ENCODE data around the gene ANGPTL7. TPM values are rescaled to one million over a fixed set of nuclear protein-coding genes. Genes with fewer than 3 reads are reported as not detected.

The ANGPTL7 gene
- total and polyA plus RNA-seq, 2 of the 8 experiments (the other 6 are each of a cell fraction or from before 2014, with no cell fraction given) = not detected

DNA sequence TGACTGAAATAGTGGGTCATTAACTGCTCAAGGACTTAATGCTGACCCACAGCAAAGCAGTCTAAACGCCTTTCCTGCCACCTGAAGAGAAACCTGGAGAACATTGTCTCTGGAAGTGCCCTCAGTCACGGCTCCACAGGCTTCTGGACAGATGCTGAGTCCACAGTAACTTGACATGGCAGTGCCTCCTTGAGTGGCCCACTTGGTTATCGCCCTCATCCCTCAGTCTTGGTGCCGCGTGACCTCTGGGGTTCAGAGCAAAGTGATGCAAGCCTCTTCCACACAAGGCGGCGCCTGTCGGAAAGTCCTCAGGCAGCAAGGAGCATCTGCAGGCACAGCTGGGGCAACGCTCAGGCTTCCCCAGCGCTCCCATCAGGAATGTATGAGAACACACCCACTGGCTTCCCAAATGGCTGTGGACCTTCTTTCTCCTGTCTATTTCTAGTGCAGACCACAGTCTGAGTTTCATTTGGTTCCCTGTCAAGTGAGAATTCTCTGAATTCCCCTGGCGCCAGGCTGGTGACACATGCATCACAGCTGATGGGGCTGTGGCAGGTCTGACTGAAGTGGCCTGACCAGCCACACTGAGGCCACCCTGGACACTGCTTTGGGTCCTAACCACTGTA lies 13.0 kb upstream of the ANGPTL7 start:
- Histone ChIP-seq H3K27me3 (replicated peaks in 1 of 4; ENCODE audit: control insufficient read depth in 3 of 4, extremely low read depth in 1 of 4, insufficient read depth in 3 of 4, low read length in 3 of 4) (no peaks in the 10 kb centered on the region), H2BK12ac (ENCODE audit: low read depth, low read length) (no peak overlapping the region), H3K4me2 (ENCODE audit: insufficient read depth in 1 of 2, low read depth in 2 of 2, low read length in 2 of 2) (no peak overlapping the region), H4K20me1 (replicated peaks in 1 of 2; ENCODE audit: control insufficient read depth in 1 of 2, insufficient read depth in 2 of 2, low read length in 2 of 2) (peaks cover 0 to 6% of the 10 kb centered on the region in 2 experiments), H3K14ac (ENCODE audit: insufficient read length) (no peak overlapping the region), H4K5ac (ENCODE audit: insufficient read length, low read depth, low read length) (no peak overlapping the region), H3K23me2 (ENCODE audit: low read depth, low read length) (no peaks in the 10 kb centered on the region), H3K79me1 (ENCODE audit: low read depth, low read length) (no peaks in the 10 kb centered on the region; the same call in 1 of the 2 replicates), H3K79me2 (ENCODE audit: control insufficient read depth in 1 of 2, insufficient read depth in 2 of 2, low read length in 2 of 2) (no peaks in the 10 kb centered on the region), H2BK20ac (ENCODE audit: low read length) (no peak overlapping the region), H2AFZ (ENCODE audit: low read length) (no peak overlapping the region), H2BK15ac (ENCODE audit: low read length) (no peak overlapping the region), H3K4me1 (replicated peaks in 1 of 4; ENCODE audit: control insufficient read depth in 3 of 4, insufficient read depth in 4 of 4, low read length in 3 of 4) (no peaks in the 10 kb centered on the region), H3K27ac (ENCODE audit: low read depth, low read length) (no peak overlapping the region), H3K4me3 (ENCODE audit: extremely low read depth in 1 of 4, insufficient read depth in 2 of 4, low read depth in 3 of 4, low read length in 4 of 4) (no peak overlapping the region), H3K18ac (ENCODE audit: extremely low read depth, low read length) (no peak overlapping the region), H4K91ac (replicated peaks; ENCODE audit: insufficient read length, low read length) (no peak overlapping the region), H4K8ac (ENCODE audit: extremely low read depth, insufficient read depth, low read length) (no peak overlapping the region; the same call in 1 of the 2 replicates), H3K23ac (ENCODE audit: insufficient read length) (no peak overlapping the region), H3K56ac (replicated peaks; ENCODE audit: insufficient read length, low read depth, low read length) (no peak overlapping the region), H3K9me3 (ENCODE audit: insufficient read depth in 2 of 2, low read depth in 1 of 2, low read length in 1 of 2) (no peaks in the 10 kb centered on the region), H3K4ac (replicated peaks; ENCODE audit: insufficient read length, low read depth, low read length) (no peak overlapping the region), H2BK120ac (replicated peaks; ENCODE audit: low read depth, low read length) (no peak overlapping the region), H3K36me3 (ENCODE audit: control insufficient read depth in 2 of 4, insufficient read depth in 4 of 4, low read length in 3 of 4) (no peaks in the 10 kb centered on the region; a peak in 1 of 8 replicates), H2AK5ac (ENCODE audit: low read depth, low read length) (no peak overlapping the region), H2BK5ac (ENCODE audit: low read depth, low read length) (no peak overlapping the region; the same call in 1 of the 2 replicates), H3K9ac (replicated peaks in 1 of 4; ENCODE audit: extremely low read depth in 1 of 4, low read depth in 3 of 4, low read length in 3 of 4) (no peak overlapping the region)
- 95% methylated on average over 11 of the region's 11 CpGs; no CpG with 5 or more reads in 1 of the 2 experiments for WGBS, 2 experiments (ENCODE audit: extremely low coverage in 1 of 2, insufficient coverage in 1 of 2, insufficient read length in 1 of 2, insufficient replicate concordance in 2 of 2, low coverage in 1 of 2, low lambda C conversion rate in 2 of 2, missing lambda C conversion rate in 1 of 2)
- CTCF ChIA-PET (ENCODE audit: partially characterized antibody) = interaction anchor here (0.6 to 0.9 kb wide), 3 partner anchors 50 to 594 kb away, joined by 3 read pairs; no protein-coding TSS in a partner anchor
- DNase-seq (ENCODE audit: low read depth in 1 of 2, low spot score in 2 of 2) (no peak), FAIRE-seq (no peak)
- POLR2A ChIA-PET (ENCODE audit: partially characterized antibody) = interaction anchor here (1.1 to 1.5 kb wide), 2 partner anchors 19 to 164 kb away, joined by 3 read pairs; partner anchors contain the start of gene TARDBP
- TF ChIP-seq, protein P1, sequence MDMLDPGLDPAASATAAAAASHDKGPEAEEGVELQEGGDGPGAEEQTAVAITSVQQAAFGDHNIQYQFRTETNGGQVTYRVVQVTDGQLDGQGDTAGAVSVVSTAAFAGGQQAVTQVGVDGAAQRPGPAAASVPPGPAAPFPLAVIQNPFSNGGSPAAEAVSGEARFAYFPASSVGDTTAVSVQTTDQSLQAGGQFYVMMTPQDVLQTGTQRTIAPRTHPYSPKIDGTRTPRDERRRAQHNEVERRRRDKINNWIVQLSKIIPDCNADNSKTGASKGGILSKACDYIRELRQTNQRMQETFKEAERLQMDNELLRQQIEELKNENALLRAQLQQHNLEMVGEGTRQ (IDR thresholded peaks at IDR 0.05; ENCODE audit: low read length) = no peak
- TF ChIP-seq RXRA (IDR thresholded peaks at IDR 0.05; ENCODE audit: insufficient read depth, low read depth, low read length) = no peak
- no peak for TF ChIP-seq SP2 (IDR thresholded peaks at IDR 0.05; ENCODE audit: low read length)
- no peak for TF ChIP-seq TAF1 (IDR thresholded peaks at IDR 0.05; ENCODE audit: low read depth, low read length)
- TF ChIP-seq RAD21 (IDR thresholded peaks at IDR 0.05 in 1 of 2, conservative IDR thresholded peaks at IDR 0.05 in 1 of 2; ENCODE audit: low read depth in 2 of 2, low read length in 2 of 2) = no peak
- no peak for TF ChIP-seq JUN (IDR thresholded peaks at IDR 0.05; ENCODE audit: low read depth, low read length)
- no peak for TF ChIP-seq BACH1 (IDR thresholded peaks at IDR 0.05; ENCODE audit: low read length)
- TF ChIP-seq BRCA1 (IDR thresholded peaks at IDR 0.05; ENCODE audit: low read depth, low read length) = no peak
- TF ChIP-seq SIN3A (conservative IDR thresholded peaks at IDR 0.05 in 1 of 2, IDR thresholded peaks at IDR 0.05 in 1 of 2; ENCODE audit: low read depth in 1 of 2, low read length in 2 of 2) = no peak
- TF ChIP-seq TBP (IDR thresholded peaks at IDR 0.05; ENCODE audit: low read depth, low read length) = no peak
- no peak for TF ChIP-seq RFX5 (IDR thresholded peaks at IDR 0.05; ENCODE audit: borderline replicate concordance, low read depth, low read length)
- TF ChIP-seq KDM1A (IDR thresholded peaks at IDR 0.05; ENCODE audit: borderline replicate concordance, low read length) = no peak

Measured in H1 (cell line).